NCI-H526 treated with DMSO at 0.1 percent for 48 hours (cell line): ENCODE measurements around the gene XAF1.
"Not testable (repeated sequence)": the region's sequence is repeated elsewhere in the genome, so short reads cannot be mapped to it uniquely, and the experiment has no call there.

Experiments
- DNase-seq: peaks from one replicate; lab custom pipeline; 2025; lab: John Stamatoyannopoulos, UW

Gene XAF1

GRCh38 chr17:6800422-6801027, 44.7 kb downstream of the XAF1 start:
- no peak for DNase-seq

- DNase-seq: no peak
Observed at GRCh38 chr17:6811510-6811909, 55.7 kb downstream of the XAF1 start.

GRCh38 chr17:6812295-6812694, 56.4 kb downstream of the XAF1 start:
- DNase-seq: no peak

GRCh38 chr17:6815775-6816174, 59.9 kb downstream of the XAF1 start:
- no peak for DNase-seq

GRCh38 chr17:6816368-6816767, 60.5 kb downstream of the XAF1 start:
- not testable (repeated sequence) for DNase-seq

- no peak for DNase-seq
Observed at GRCh38 chr17:6818938-6819337, 63.1 kb downstream of the XAF1 start.

- DNase-seq: no peak
Observed at GRCh38 chr17:6823011-6823442, 67.2 kb downstream of the XAF1 start.
